PC-3 (cell line): ENCODE measurements around the gene IMPDH1. TPM values are rescaled to one million over a fixed set of nuclear protein-coding genes. Genes with fewer than 3 reads are reported as not detected.

Experiments used
- ATAC-seq: fragments of 200-7000 bp; cut with Tn5 transposase; 2 replicates; pipeline ENCODE4 v1.9.1; 2020; ENCODE audit warnings: mild to moderate bottlenecking, moderate library complexity
- BruUV-seq: library from RNA; stranded (reverse); fragments of 400-500 nt; replicated peaks from 2 replicates; lab custom pipeline; 2021; lab: Mats Ljungman, UMichigan
- CTCF ChIA-PET: fragments of 300-600 bp; sonication (Branson Sonifier 250); formaldehyde crosslinking; loops from one replicate; lab custom pipeline; 2022; ENCODE audit warnings: antibody characterized with exemption; lab: Charles Lee
- POLR2A ChIA-PET: fragments of 300-600 bp; sonication (Branson Sonifier 250); formaldehyde crosslinking; loops from one replicate; lab custom pipeline; 2022; ENCODE audit warnings: antibody characterized with exemption; ENCODE audit not compliant: unreplicated experiment; lab: Charles Lee
- DNase-seq: peaks from one replicate; pipeline ENCODE4 v3.0.0-alpha.2; 2015
- H2AFZ ChIP-seq: fragments of 300-600 bp; sonication (generic); 2 replicates; pipeline ENCODE4 v1.6.0; 2016; ENCODE audit warnings: antibody characterized with exemption, low read length
- H3F3A ChIP-seq: fragments of 300-600 bp; sonication (generic); one replicate; pipeline ENCODE4 v1.6.0; 2017; ENCODE audit warnings: antibody characterized with exemption, low read length, control low read depth, mild to moderate bottlenecking; ENCODE audit not compliant: unreplicated experiment
- H3K27ac ChIP-seq: fragments of 300-600 bp; sonication (generic); 2 replicates; pipeline ENCODE4 v1.5.1; 2016; ENCODE audit warnings: mild to moderate bottlenecking, low read length
- H3K27me3 ChIP-seq: fragments of 300-600 bp; sonication (generic); 2 replicates; pipeline ENCODE4 v1.6.1; 2016; ENCODE audit warnings: low read length, mixed read lengths
- H3K36me3 ChIP-seq: fragments of 300-600 bp; sonication (generic); 2 replicates; pipeline ENCODE4 v1.6.1; 2016; ENCODE audit warnings: low read depth, mixed run types, low read length, mixed read lengths
- H3K4me1 ChIP-seq: fragments of 300-600 bp; sonication (generic); 2 replicates; pipeline ENCODE4 v1.5.1; 2016; ENCODE audit warnings: low read length; ENCODE audit not compliant: insufficient read depth
- H3K4me2 ChIP-seq: fragments of 300-600 bp; sonication (generic); 2 replicates; pipeline ENCODE4 v1.6.0; 2016; ENCODE audit warnings: low read length
- H3K4me3 ChIP-seq: fragments of 300-600 bp; sonication (generic); 2 replicates; pipeline ENCODE4 v1.5.1; 2016; ENCODE audit warnings: mild to moderate bottlenecking, low read length, mixed read lengths
- H3K79me2 ChIP-seq: fragments of 300-600 bp; sonication (generic); 2 replicates; pipeline ENCODE4 v1.6.1; 2017; ENCODE audit warnings: low read length, mixed read lengths
- H3K9ac ChIP-seq: fragments of 300-600 bp; sonication (generic); 2 replicates; pipeline ENCODE4 v1.6.0; 2016; ENCODE audit warnings: mild to moderate bottlenecking, low read length
- H3K9me2 ChIP-seq: fragments of 300-600 bp; sonication (generic); replicated peaks from 2 replicates; pipeline ENCODE4 v1.6.1; 2016; ENCODE audit warnings: mixed run types, low read length, mixed read lengths
- H3K9me3 ChIP-seq: fragments of 300-600 bp; sonication (generic); 2 replicates; pipeline ENCODE4 v1.6.1; 2016; ENCODE audit warnings: low read length, mixed read lengths
- H4K20me1 ChIP-seq: fragments of 300-600 bp; sonication (generic); 2 replicates; pipeline ENCODE4 v1.6.1; 2016; ENCODE audit warnings: low read length, mixed read lengths
- CTCF ChIP-seq: fragments of 300-600 bp; sonication (generic); conservative IDR thresholded peaks from 2 replicates; pipeline ENCODE4 v1.5.1; 2017; ENCODE audit warnings: antibody characterized with exemption, low read depth, mild to moderate bottlenecking, low read length
- EZH2 ChIP-seq: fragments of 300-600 bp; sonication (generic); IDR thresholded peaks from one replicate; pipeline ENCODE4 v1.6.1; 2017; ENCODE audit warnings: antibody characterized with exemption, mild to moderate bottlenecking, low read length; ENCODE audit not compliant: unreplicated experiment
- EZH2phosphoT487 ChIP-seq: fragments of 300-600 bp; sonication (generic); IDR thresholded peaks from 2 replicates; pipeline ENCODE4 v1.6.1; 2018; ENCODE audit warnings: mild to moderate bottlenecking, antibody characterized with exemption, low read length, borderline replicate concordance
- intact Hi-C: fragments of 100-400 bp; cut with micrococcal nuclease; formaldehyde crosslinking; loops from 2 replicates; pipeline ENCODE4 v1.9.0; 2023
- total RNA-seq: library from RNA; depleted of rRNA; stranded (reverse); fragments of >200 nt; gene quantifications from 2 replicates; pipeline ENCODE4 v1.2.3, GENCODE V29; 2014

IMPDH1 gene
- total RNA-seq, 1 experiment from 2014 or later, result 128 TPM

- Histone ChIP-seq H2AFZ (no peak overlapping the region), H3K36me3 (no peaks in the 10 kb centered on the region), H3K4me2 (no peak overlapping the region), H3K9ac (no peak overlapping the region), H3K9me3 (no peaks in the 10 kb centered on the region), H3K79me2 (no peaks in the 10 kb centered on the region), H3K27me3 (no peaks in the 10 kb centered on the region), H3K4me3 (no peak overlapping the region), H3F3A (no peaks in the 10 kb centered on the region), H3K9me2 (no peaks in the 10 kb centered on the region), H3K27ac (no peak overlapping the region), H3K4me1 (peaks cover 4% of the 10 kb centered on the region; the same call in 1 of the 2 replicates), H4K20me1 (no peaks in the 10 kb centered on the region)
- intact Hi-C loops, result no loop called here
- no peak for ATAC-seq
- DNase-seq, result no peak
- ChIA-PET POLR2A (no interaction called here), CTCF (no interaction called here)
- no TSS peak for BruUV-seq
- no peak for TF ChIP-seq EZH2phosphoT487
- no peak for TF ChIP-seq EZH2
- no peak; the same call in 1 of the 2 replicates for TF ChIP-seq CTCF
These were observed 57.6 kb downstream of the IMPDH1 start for GRCh38 chr7:128352153-128352537.

GRCh38 chr7:128351296-128352152, 58.3 kb downstream of the IMPDH1 start:
- POLR2A ChIA-PET, result no interaction called here
- Histone ChIP-seq H4K20me1 (no peaks in the 10 kb centered on the region), H3K9ac (no peak overlapping the region), H3K4me2 (no peak overlapping the region), H3K4me3 (no peak overlapping the region), H3K27me3 (no peaks in the 10 kb centered on the region), H3K36me3 (no peaks in the 10 kb centered on the region), H3K27ac (no peak overlapping the region), H3F3A (no peaks in the 10 kb centered on the region), H3K9me2 (no peaks in the 10 kb centered on the region), H2AFZ (no peak overlapping the region), H3K9me3 (no peaks in the 10 kb centered on the region), H3K79me2 (no peaks in the 10 kb centered on the region), H3K4me1 (no peaks in the 10 kb centered on the region)
- ATAC-seq, result no peak
- intact Hi-C loops, result no loop called here
- DNase-seq, result no peak
- BruUV-seq, result no TSS peak
- TF ChIP-seq CTCF, result no peak
- CTCF ChIA-PET, result no interaction called here

- Histone ChIP-seq H3K36me3 (no peaks in the 10 kb centered on the region), H2AFZ (no peak overlapping the region), H4K20me1 (no peaks in the 10 kb centered on the region), H3K4me1 (no peaks in the 10 kb centered on the region), H3K9me3 (no peaks in the 10 kb centered on the region), H3K4me3 (no peak overlapping the region), H3K79me2 (no peaks in the 10 kb centered on the region), H3F3A (no peaks in the 10 kb centered on the region), H3K9ac (no peak overlapping the region), H3K4me2 (no peak overlapping the region), H3K9me2 (no peaks in the 10 kb centered on the region), H3K27ac (no peak overlapping the region), H3K27me3 (no peaks in the 10 kb centered on the region)
- ATAC-seq (no peak), DNase-seq (no peak)
- ChIA-PET POLR2A (no interaction called here), CTCF (no interaction called here)
- intact Hi-C loops, result no loop called here
- BruUV-seq, result no TSS peak
- TF ChIP-seq CTCF, result no peak
- no peak for TF ChIP-seq EZH2phosphoT487
- no peak for TF ChIP-seq EZH2
These were observed 59.0 kb downstream of the IMPDH1 start for GRCh38 chr7:128350708-128351295.
